ENCODE measurements around the gene MLLT6. TPM values are rescaled to one million over a fixed set of nuclear protein-coding genes. Genes with fewer than 3 reads are reported as not detected.

MLLT6 gene
- polyA plus RNA-seq, 4 donors, result 85.2 to 96.4 (median 86.6) TPM

GRCh38 chr17:38740806-38741205, 35.7 kb downstream of the MLLT6 start:
- no peak for DNase-seq (ENCODE audit: low read depth in 4 of 4, low spot score in 3 of 4)

DNA sequence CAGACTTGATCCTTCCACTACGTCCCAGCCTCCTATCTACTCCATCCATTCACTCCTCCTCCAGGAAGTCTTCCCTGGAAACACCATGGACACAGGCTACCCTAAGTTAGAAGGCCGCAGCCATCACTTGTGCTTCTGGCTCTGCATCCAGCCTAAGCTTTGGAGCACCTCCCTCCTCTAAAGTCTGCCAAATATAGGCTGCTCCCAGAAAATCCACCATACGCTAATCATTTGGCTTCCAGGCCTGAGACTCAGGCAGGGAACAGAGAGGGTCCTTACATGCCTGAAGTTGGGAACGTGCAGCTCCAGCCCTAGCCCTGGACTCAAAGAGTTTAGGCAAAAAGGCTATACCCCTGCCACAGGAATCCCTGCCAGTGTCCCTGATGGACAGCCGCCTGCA, 36.4 kb downstream of the MLLT6 start:
- no peak for DNase-seq (ENCODE audit: low read depth in 4 of 4, low spot score in 3 of 4)

DNA sequence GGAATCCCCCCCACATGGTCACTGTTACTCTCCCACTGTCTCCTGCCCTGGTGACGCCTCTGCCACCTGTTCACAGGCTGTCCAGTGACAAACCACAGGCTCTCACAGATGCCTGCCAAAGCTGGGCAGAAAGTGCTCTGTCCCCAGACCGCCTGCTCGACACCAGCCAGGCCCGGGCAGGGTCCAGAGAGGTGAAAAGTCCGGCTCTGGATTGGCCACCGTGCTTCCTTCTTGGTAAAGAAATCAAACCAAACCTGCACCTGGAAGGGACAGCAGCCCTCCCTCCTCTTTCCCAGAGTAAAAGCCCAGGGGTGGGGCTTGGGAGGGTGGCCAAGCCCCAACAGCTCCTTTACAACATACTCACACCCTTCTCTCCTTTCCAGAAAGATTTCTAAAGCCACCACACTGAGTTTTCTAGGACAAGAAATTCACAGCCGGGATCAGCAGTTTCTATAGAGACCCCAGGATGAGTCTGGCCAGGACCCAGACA, 36.9 kb downstream of the MLLT6 start:
- no peak for DNase-seq (ENCODE audit: low read depth in 4 of 4, low spot score in 3 of 4)

DNA sequence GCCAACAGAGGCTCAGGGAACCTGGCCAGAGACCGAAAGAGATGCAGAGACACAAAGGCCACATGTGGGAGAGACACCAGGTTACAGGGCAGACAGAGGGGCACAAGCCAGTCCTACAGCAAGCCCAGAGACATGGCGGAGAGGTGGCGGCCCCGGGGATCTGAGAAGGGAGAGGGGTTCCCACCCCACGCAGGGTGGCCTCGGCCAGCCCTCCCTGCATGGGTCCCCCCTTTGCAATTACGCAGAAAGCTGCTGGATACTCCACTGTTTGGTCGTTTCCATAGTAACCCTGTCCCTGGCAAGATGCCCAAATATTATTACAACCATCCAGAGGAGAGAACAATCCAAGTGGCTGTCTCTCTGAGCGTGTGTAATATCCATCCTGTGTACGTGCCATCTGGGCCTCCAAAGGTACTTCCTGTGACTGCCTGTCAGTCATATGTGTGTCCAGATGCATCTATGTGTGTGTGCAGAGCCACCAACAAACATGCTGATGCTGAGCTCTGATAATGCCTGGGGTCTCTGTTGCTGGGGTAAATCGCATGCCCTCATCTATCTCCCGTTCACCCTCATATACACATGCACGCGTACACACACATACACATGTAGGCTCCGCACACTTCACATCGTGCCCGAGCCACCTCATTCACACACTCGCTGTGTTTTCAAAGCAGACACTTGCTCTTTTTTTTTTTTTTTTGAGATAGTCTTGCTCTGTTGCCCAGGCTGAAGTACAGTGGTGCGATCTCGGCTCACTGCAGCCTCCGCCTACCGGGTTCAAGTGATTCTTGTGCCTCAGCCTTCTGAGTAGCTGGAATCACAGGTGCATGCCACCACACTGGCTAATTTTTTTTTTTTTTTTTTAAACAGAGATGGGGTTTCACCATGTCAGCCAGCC, 37.6 kb downstream of the MLLT6 start:
- no peak for DNase-seq (ENCODE audit: low read depth in 4 of 4, low spot score in 3 of 4)

DNA sequence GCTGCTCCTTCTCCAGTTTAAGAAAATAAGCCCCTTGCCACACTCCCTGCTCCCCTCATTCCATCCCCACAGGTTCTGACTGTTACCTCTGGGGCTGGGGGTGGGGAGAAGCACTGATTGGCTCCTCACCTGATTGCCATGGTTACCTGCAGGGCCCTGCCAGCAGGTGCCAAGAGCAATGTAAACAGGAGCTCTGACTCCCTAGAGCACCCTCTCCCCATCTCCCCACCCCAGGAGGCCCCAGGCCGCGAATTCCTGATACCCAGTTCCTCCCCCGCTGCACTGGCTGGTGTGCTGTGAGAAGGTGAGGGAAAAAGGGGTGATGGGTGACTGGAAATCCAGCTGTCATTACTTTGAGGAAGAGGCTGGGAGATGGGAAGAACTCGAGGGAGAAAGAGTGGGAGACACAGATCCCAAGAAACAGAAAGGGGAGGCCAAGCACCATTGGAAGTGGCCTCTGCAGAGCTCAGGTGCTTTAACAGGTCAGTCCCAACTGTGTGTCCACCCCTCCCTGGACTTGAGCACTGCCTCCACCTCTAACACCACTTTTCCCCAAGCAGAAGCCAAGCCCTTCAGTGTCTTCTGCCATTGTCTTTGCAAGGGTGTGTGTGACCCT, 38.6 kb downstream of the MLLT6 start:
- no peak for DNase-seq (ENCODE audit: low read depth in 4 of 4, low spot score in 3 of 4)

DNA sequence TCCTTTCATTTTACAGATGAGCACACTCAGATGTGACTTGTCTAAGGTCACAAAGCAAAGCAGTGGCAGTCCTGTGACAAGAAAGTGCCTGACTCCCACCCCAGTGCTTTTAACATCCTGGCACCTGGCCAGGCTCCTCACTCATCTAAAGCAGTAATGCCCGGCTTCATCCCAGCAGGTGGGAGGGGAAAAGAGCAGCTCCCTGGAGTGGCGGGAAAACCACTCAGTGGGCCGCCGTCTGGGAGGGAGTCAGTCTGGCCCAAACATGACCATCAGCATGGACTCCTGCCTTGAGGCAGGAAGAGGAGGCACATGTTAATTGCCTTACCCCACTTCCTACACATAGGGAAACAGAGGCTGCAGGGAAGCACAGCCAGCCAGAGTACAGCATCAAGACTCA, 40.5 kb downstream of the MLLT6 start:
- DNase-seq (ENCODE audit: low read depth in 4 of 4, low spot score in 3 of 4), result no peak

DNA sequence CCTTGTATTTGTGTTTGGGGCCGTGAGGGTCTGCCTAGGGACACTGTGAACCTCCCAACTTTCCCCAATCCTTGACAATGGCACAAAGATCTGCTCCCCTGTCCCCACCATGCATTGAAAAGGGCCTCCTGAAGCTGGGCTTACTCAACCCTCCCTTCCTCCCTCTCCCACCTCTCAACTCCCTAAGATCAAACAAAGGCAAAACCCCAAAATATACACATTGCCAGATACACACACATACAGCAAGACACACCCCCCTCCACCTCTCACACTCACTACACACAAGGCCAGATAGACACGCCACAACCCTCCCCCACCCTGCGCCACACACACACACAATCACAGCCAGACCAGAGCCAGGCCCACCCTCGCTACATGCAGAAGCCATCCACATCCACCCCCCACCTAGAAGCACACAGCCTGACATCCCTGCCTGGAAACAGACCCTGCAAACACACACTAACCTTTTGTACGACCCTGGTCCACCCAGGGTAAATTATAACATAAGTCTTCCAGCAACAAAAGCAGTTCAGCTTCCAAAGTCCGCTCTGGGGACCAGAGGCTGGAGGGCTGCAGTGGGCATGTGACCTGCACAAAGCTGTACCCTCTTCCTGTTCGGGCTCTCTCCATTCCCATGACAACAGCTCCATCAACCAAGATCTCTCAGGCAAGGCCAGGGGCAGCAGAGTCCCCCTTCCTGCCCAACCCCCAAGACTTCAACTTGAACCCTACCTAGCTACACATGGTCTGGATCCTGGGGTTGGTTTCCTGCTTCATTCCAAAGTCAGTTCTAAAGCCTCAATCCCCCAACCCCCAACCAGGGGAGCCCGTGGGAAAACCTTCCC, 41.2 kb downstream of the MLLT6 start:
- no peak for DNase-seq (ENCODE audit: low read depth in 4 of 4, low spot score in 3 of 4)

DNA sequence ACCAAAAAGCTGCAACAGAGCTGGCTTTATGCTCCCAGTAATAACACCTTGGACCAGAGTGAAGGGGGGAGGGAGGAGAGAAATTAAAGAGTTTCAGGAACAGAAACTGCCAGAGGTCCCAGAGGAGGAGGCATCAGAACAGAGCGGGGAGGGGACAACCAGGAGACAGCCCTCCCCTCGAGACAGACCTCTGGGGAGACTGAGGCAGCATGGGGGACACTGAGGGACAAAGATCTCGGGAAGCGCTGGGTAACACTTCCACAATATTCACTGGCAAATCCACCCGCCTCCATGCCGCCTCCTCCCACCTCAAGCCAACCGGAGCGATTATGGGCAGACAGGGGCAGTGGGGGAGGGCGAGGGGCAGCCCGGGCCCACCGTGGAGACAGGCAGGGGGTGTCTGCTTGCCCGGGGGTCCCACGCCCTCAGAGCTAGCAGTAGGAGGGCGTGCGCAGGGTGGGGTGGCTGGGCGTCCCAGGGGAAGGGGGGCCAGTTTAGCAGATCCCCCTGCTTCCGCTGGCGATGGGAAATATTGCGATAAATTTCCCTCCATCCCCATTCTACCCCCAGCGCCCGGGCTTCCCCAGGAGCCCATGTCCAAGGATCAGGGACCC, 41.9 kb downstream of the MLLT6 start:
- DNase-seq (ENCODE audit: low read depth in 4 of 4, low spot score in 3 of 4), result no peak

GRCh38 chr17:38747463-38748148, 42.5 kb downstream of the MLLT6 start:
- DNase-seq (ENCODE audit: low read depth in 4 of 4, low spot score in 3 of 4), result no peak

GRCh38 chr17:38748149-38748891, 43.2 kb downstream of the MLLT6 start, which contains the start of gene PCGF2:
Gene PCGF2, minus strand, starts transcription at chr17:38748336. Its CDS starts 7,934 bp downstream, at chr17:38740402.
- DNase-seq (ENCODE audit: low read depth in 4 of 4, low spot score in 3 of 4), result peak; percentile 88 to 93 (median 92)

GRCh38 chr17:38748892-38749222, 43.8 kb downstream of the MLLT6 start:
- no peak for DNase-seq (ENCODE audit: low read depth in 4 of 4, low spot score in 3 of 4)

- DNase-seq (ENCODE audit: low read depth in 4 of 4, low spot score in 3 of 4), result no peak
These were observed 44.4 kb downstream of the MLLT6 start for GRCh38 chr17:38749223-38750043.

GRCh38 chr17:38750044-38750311, 44.9 kb downstream of the MLLT6 start:
- no peak for DNase-seq (ENCODE audit: low read depth in 4 of 4, low spot score in 3 of 4)

DNA sequence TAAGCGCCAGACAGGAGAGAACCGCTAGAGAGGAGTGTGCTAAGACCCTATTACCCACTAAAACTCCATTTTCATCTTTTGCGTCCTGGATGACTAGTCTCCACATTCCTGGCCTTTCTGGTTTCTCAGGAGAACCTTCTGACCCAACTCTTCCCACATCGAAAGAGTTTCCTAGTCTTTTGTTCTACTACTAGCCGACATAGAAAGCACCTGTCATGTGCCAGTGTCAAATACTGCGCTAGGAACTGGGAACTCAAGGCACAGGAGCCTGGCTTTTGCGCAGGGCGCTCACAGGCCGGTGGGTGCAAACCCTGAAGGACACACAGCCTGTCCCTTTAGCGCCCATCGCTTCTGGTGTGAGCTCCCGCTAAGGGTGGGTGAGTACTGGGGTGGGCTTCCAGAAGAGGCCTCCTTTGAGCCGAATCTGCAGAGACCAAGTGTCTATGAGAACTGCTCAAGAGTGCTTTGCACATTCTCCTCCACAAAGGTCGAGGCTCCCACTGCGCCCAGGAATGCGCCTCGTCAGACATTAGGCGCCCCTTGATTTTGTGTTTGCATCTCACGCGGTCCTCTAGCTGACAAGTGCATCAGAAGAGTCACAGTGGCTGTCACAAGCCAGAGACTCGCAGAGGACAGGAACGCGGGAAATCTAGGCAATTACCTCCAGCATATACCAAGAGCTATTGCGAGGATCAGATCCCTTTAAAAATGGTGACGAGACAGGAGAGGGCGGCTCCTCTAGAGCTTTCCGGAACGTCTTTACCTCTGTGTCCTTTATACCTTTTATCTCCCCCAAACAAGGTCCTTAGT, 45.4 kb downstream of the MLLT6 start:
- no peak for DNase-seq (ENCODE audit: low read depth in 4 of 4, low spot score in 3 of 4)

DNA sequence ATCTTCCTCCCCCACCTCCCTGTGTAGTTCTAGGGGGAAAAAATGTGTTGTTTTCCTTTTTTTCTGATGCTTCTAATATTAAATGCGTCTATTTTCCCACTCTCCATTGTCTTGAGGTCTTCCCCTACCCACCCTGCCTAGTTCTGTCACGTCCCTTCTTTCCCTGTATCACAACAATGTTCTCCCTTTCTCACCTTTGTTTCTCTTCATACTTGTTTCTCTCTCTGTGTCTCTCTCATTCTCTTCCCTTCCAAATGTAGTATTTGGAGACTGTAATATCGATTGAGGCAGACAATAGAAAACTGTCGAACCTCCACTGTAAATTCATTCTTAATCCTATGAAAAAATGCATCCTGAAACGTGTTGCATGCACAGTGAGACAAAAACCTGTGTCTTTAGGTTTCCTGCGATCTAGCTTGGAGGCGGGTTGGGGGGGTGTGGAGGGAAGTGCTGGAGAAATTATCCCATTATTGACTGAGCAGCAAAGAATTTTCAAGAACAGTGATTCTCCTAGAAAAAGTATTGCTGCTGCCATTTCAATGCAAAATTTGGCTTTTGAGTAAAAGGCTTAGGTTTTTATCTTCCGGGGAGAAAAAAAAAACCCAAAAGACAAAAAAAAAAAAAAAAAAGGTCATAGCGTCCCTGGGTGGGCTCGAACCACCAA, 46.2 kb downstream of the MLLT6 start:
- DNase-seq (ENCODE audit: low read depth in 4 of 4, low spot score in 3 of 4), result no peak

DNA sequence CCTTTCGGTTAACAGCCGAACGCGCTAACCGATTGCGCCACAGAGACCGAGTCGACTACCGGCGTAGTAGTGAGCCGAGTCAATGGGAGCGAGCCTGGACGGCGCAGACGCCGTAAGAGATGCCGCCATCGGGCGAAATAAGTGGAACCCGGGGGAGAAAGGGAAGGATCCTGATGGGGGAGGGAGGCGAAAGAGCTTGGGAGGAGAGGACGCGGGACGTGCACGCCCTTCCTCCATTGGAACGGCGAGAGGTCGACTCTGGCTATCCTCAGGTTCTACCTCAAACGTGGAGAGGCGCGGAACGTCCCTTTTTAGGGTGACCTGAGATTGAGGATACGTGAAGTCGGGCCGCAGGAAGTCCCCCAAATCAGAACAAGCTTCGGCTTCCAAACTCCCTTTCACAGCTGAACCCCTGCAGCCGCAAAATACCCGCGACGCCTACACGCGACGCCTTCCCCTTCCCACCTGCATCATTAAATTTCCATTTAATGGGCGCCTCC, 46.8 kb downstream of the MLLT6 start:
- DNase-seq (ENCODE audit: low read depth in 4 of 4, low spot score in 3 of 4), result peak in 1 of 4 donors; percentile 79

All from right renal pelvis (tissue), 4 donors.